ENCODE data around the gene BCL2.

Gene BCL2

DNA sequence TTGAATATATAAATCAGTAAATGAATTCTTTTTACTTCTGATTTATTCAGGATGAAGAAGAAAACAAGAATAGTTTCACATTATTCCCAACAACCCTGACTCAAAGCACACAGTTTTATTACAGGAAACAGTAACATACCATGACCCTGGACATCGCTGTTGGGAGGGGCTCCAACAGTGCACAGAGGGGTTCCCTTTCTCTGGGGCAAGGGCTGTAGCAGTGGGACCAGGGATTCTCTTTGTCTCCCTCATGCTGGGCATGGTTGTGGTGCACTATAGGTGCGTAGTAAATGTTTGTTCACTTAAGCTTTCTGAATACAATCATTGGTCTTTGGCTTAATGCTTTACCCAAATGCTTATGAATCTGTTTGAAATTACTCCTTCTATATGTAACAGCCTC lies 189.4 kb downstream of the BCL2 start:
- in situ Hi-C loops (cut with HindIII; ENCODE audit: low sequenced_read_pairs): no loop called here

GRCh38 chr18:63128237-63128974 lies 191.2 kb downstream of the BCL2 start:
- in situ Hi-C loops (cut with HindIII; ENCODE audit: low sequenced_read_pairs): no loop called here

- in situ Hi-C loops (cut with HindIII; ENCODE audit: low sequenced_read_pairs): no loop called here
Observed at GRCh38 chr18:63126134-63127069, 193.2 kb downstream of the BCL2 start.

GRCh38 chr18:63120620-63121019 lies 198.9 kb downstream of the BCL2 start:
- in situ Hi-C loops (cut with HindIII; ENCODE audit: low sequenced_read_pairs): no loop called here

GRCh38 chr18:63119647-63120046 lies 199.9 kb downstream of the BCL2 start:
- in situ Hi-C loops (cut with HindIII; ENCODE audit: low sequenced_read_pairs): no loop called here

DNA sequence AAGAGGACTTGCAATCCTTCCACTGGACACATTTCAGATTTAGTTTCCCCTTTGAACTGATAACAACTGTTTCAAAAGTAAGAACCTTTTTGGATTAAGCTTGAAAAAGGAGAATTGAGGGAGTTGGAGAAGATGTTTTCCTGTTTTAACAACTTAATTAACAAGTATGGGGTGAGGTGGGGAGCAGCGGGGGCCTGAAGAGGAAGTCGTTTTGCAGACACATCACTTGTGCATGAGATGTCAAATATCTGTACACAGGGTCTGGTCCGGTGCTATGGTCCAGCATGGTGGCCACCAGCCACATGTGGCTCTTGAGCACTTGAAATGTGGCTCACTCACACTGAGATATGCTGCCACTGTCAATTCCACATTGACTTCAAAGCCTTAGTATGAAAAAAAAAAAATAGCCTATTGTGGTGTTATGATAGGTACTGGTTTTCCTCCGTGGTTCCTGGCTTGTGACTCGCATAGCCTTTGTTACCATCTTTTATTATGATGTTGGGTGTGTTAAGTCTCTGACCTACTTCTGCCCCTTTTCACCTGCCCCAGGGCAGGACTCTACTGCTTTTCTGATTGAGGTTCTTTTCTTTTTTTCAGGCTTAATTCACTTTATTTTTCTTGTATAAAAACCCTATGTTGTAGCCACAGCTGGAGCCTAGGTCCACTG lies 205.5 kb downstream of the BCL2 start:
- in situ Hi-C loops (cut with HindIII; ENCODE audit: low sequenced_read_pairs): no loop called here

DNA sequence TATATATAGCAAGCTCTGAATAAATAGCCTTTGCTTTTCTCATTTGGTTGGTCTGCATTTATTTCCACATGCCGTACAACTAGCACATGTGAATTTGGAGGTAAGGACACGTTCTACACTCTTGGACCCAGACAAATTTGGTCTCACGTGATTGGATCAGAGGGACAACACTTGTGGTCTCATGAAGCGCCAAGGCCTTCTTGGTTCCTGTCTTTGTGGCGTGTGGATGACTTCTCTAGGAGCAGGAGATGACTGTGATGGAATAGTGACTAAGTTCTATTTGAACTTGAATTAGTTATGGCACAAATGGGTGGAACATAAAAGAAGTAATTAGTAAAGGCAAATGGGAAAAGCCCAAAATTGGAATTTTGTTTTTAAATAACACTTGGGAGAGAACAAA lies 206.9 kb downstream of the BCL2 start:
- in situ Hi-C loops (cut with HindIII; ENCODE audit: low sequenced_read_pairs): no loop called here

DNA sequence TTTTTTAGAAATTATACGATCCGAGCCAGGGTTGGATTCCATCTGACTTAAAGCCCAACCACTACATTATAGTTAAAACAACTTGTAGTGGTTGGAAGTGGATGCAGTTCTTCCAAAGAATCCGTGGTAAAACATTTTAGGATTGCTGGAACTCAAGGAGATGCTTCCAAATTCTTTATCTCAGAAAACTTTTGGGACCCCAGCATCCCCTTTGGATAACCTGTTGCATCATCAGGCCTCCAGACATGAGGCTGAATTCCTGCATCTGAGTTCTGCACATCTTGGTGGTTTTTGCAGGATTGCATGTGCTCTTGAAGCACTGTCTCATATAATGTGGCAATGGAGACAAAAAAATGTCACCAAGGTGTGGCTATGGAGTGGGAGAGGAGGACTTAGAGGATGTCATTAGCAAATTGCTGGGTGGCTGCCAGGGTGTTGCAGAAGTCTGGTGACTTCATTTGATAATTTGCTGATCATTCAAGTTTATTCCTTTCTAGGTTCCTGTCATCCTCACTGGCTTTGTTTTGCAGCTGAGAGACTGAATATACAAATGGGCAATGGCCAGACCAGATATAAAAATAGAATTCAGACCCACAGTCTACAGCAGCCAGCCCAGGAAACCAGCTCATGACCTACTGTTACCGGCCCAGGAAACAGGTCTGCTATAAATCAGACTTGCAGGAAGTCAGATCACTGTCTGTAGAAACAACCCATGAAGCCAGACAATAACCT lies 207.7 kb downstream of the BCL2 start:
- in situ Hi-C loops (cut with HindIII; ENCODE audit: low sequenced_read_pairs): no loop called here

DNA sequence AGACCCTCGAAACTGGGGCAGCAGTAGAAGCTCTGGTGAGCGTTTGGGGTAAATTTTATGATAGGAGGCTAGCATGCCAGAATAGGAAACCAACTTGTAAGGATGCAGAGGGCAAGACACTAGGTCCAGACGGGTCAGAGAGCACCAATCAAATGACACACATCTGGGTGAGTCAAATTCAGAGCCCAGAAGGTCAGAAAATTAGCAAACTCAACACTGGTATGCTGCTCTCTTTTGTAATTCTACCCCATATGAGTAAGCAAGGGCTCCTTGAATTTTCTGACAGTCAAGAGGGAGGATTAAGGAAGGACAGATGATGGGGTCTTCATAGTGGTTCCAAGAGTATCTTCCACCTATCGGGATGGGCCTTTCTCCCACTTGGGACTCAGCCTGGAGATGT lies 209.8 kb downstream of the BCL2 start:
- in situ Hi-C loops (cut with HindIII; ENCODE audit: low sequenced_read_pairs): no loop called here

DNA sequence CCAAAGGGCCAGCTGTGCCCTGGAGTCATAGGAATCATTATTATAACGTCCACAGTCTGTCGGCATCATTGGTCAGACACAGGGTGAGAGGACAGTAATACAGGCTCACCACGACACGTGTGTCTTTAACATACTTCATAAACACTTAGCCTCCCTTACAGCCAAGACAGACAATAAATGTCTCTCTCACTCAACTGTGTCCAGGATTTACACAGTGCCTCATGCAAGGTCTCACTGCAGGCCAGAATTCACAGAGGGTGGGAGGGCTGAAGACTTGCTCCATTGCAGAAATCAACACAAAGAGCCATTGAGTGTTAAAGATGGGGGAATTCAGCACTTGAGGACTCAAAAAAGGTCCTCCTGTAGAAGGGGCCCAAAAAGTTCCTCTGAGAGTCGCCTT lies 210.5 kb downstream of the BCL2 start:
- in situ Hi-C loops (cut with HindIII; ENCODE audit: low sequenced_read_pairs): no loop called here

GRCh38 chr18:63107931-63108330 lies 211.6 kb downstream of the BCL2 start:
- in situ Hi-C loops (cut with HindIII; ENCODE audit: low sequenced_read_pairs): no loop called here

DNA sequence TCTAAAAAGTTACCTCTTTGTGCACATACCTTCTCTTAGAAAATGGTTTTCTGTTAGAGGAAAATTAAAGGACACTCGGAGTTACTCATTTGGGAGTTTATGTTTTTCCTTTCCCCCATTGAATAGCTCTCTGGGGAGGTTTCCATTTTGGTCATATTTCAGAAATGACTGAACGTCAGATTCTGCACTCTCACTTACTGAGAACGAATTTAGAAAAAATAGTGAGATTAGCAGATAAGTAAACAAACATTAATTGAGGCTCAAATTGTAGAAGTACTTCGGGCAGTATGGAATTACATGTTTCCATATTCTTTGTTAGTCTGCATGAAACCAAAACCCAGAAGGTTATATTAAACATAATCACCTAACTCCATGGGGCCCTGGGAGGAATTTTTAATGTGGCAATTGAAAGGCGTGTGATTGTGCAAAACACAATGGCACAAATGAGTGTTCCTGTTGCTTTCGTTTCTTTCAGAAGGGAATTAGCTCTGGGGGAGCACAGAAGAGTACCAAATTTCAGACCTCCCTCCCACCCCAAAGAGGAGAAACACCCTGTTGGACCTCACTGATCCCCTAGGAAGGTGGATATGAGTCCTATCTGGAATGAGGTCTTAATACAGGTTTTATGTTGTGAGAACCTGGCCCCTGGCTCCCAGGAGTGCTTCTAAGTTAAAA lies 212.3 kb downstream of the BCL2 start:
- in situ Hi-C loops (cut with HindIII; ENCODE audit: low sequenced_read_pairs): no loop called here

DNA sequence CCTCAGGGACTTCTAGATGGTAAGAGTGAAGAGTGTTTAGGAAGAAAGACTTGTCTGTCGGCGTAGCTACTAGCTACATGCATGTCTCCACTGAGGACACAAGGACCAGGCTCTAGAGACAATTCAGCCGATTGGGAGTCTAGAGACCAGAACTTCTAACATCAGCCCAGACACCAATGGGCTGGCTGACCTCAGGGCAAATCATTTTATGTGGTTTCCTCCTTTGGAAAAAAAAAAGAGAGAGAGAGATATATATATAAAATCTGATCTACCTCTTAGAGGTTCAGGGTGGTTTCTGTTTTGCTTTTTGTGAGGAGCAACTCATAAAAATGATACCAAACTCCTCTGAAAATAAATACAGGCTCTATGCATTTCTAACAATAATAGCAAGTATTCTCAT lies 212.8 kb downstream of the BCL2 start:
- in situ Hi-C loops (cut with HindIII; ENCODE audit: low sequenced_read_pairs): no loop called here

- in situ Hi-C loops (cut with HindIII; ENCODE audit: low sequenced_read_pairs): no loop called here
Observed at GRCh38 chr18:63105636-63106316, 213.8 kb downstream of the BCL2 start.

GRCh38 chr18:63104868-63105267 lies 214.7 kb downstream of the BCL2 start:
- in situ Hi-C loops (cut with HindIII; ENCODE audit: low sequenced_read_pairs): no loop called here

DNA sequence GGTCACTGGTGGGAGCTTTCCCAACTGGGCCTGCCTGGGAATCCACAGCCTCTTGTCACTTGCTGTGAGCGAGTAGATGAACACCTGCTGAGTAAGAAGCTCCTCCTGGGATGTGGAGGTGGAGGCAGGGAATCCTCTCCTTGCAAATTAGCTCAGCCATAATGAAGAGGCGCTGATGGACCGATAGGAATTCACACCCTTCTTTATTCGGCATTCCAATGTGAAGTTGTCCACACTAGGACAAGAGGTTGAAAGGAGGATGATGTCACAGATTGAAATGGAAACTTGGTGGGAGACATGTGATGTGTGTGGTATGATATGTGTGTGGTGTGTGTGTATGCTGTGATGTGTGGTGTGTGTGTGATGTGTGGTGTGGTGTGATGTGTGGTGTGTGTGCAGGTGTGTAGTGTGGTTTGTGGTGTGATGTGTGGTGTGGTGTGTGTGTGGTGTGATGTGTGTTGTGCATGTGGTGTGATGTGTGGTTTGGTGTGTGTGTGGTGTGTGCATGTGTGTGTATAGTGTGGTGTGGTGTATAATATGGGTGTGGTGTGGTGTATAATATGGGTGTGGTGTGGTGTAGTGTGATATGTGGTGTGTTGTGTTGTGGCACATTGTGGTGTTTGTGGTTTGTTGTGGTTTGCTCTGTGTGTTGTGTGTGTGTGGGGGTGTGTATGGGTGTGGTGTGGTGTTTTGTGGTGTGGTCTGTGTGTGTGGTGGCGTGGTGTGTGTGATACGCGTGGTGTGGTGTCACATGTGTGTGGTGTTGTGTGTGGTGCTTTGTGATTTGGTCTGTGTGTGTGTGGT lies 216.4 kb downstream of the BCL2 start:
- in situ Hi-C loops (cut with HindIII; ENCODE audit: low sequenced_read_pairs): no loop called here

DNA sequence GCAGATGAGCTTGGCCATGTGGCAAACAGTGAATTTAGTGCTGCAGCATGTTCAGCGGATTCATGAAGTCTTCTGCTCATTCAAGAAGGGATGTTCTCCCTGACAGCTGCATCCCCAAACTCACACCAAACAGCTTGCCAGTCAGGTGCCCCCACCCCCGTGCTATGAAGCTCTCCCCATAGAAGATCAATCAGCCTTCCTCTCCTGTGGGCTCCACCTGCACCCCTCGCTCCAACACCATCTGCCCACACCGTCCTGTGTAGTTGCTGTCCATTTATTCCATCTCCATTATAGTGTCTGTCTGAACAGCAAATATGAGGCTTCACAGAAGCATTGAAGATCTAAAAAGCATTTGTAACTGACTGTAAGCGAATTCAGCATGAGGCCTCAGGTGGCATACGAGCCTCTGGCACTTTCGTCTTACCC lies 218.9 kb downstream of the BCL2 start:
- in situ Hi-C loops (cut with HindIII; ENCODE audit: low sequenced_read_pairs): no loop called here

- in situ Hi-C loops (cut with HindIII; ENCODE audit: low sequenced_read_pairs): no loop called here
Observed at GRCh38 chr18:63099848-63100629, 219.5 kb downstream of the BCL2 start.
